ENCODE data around the gene ATF4.

DNA sequence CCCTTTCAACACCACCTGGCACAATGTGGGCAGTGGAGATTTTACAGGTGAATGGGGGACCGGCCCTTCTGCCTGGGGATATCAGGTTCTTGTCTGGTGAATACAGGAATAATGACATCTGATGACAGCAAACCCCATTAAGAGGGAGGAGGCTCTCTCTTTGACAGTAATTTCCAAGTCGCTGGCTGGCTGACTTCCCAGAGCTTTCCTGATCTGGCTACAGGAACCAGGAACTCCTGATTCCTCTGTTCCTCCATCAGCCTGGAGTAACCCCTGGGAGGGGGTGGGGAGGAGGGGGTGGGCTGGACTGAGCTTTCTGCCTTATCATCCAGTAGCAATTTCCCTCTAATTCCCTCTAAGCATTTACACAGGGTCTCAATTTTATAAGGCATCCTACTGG is 22.0 kb upstream of the ATF4 start:
- TF ChIP-seq, protein P1, sequence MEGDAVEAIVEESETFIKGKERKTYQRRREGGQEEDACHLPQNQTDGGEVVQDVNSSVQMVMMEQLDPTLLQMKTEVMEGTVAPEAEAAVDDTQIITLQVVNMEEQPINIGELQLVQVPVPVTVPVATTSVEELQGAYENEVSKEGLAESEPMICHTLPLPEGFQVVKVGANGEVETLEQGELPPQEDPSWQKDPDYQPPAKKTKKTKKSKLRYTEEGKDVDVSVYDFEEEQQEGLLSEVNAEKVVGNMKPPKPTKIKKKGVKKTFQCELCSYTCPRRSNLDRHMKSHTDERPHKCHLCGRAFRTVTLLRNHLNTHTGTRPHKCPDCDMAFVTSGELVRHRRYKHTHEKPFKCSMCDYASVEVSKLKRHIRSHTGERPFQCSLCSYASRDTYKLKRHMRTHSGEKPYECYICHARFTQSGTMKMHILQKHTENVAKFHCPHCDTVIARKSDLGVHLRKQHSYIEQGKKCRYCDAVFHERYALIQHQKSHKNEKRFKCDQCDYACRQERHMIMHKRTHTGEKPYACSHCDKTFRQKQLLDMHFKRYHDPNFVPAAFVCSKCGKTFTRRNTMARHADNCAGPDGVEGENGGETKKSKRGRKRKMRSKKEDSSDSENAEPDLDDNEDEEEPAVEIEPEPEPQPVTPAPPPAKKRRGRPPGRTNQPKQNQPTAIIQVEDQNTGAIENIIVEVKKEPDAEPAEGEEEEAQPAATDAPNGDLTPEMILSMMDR (IDR thresholded peaks at IDR 0.05) = no peak
- TF ChIP-seq POLR2AphosphoS5 (IDR thresholded peaks at IDR 0.05) = peak; percentile 40
